Activated T-cell treated with anti-CD3 and anti-CD28 coated beads for 48 hours (primary cell): Measurements from ENCODE around the gene TNRC6A.
"Not testable (repeated sequence)": the region's sequence is repeated elsewhere in the genome, so short reads cannot be mapped to it uniquely, and the experiment has no call there.

Experiments
- DNase-seq: peaks from one replicate; pipeline ENCODE4 v3.0.0-alpha.2; 2020; ENCODE audit warnings: low read depth

Gene TNRC6A

GRCh38 chr16:24815021-24815420 is 85.6 kb downstream of the TNRC6A start:
- DNase-seq = no peak

GRCh38 chr16:24816688-24817087 is 87.2 kb downstream of the TNRC6A start:
- DNase-seq = no peak

DNA sequence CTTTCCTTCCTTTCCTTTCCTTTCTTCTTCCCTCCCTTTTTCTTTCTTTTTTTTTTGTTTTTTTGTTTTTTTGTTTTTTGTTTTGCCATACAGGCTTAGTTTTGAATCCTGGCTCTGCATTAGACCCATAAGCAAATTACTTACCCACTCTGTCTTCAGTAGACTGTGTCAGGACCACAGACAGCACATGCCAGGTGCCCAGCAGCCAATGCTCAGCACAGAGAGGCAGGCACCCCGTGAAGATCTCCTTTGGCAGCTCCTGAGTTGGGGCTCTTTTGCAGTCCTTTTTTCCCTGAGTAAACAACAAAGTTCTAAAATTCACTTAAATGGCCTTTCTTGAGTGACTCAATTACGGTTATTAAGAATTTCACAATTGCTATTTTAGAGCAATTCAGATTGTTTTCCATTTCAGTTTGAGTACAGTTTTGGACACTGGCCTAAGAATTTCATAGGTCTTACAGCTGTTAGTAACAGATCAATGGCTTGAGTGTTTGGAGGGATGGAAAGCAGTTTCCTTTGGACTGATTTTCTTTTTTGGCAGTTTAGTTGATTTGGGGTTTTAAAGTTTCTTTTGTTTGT is 90.1 kb downstream of the TNRC6A start:
- no peak for DNase-seq

- DNase-seq = no peak
Measured at GRCh38 chr16:24820522-24820921, 91.1 kb downstream of the TNRC6A start.

DNA sequence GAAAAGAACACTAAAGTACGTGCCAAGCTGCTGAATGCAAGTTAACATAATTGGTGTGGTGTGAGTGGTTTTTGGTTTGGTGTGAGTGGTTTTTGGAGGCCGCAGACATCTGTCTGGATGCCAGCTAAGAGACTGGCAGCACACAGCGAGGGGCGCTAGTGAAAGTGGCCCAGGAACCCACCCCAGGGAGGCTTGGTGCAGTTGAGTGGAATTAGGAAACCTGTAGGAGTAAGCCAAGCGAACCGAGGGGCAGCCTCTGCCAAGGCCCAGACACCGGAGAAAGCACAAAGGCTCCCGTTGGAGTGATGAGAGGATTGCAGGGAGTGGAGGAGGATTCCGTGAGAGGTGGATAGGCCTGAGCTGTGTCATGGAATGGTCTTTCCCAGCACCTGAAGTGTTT is 91.7 kb downstream of the TNRC6A start:
- DNase-seq = no peak

GRCh38 chr16:24822542-24822941 is 93.1 kb downstream of the TNRC6A start:
- DNase-seq = no peak

DNA sequence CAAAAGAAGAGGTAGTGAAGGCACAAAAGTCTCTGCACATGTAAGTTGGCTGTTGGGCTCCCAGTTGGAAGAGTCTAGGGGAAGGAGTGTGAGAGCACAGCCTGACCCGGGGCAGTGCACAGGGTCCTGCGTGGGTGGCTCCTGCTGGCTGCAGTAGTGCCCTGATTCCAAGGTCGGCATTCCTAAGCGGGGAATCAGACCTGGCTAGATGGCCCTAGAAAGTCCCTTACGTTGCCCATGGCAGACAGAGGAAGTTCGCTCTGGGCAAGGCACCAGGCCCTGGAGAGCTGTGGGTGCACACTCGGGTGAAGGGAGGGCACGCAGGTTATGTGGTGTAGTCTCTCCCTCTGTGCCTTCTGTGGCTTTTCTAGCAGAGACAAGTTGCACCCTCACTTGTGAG is 93.5 kb downstream of the TNRC6A start:
- DNase-seq = no peak

DNA sequence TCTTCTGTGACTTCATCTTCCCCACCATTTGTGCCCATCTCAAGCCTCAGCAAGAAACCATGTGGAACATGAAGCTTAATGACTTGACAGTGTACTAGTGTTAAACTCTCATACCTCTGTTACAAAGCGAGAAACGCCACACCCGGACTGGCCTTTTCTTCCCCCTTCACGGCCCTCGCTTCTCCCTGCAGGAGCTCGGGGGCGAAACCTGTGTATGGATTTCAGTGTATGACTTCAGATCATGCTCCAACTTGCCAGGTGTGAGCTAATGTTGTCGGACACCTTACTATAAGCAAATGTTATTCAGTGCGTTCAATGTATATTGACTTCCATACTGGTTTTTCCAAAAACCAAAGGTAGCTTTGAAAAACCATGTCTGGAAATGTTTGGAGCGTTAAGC is 96.2 kb downstream of the TNRC6A start:
- no peak for DNase-seq

GRCh38 chr16:24826096-24826690 is 96.7 kb downstream of the TNRC6A start:
- no peak for DNase-seq

- DNase-seq = no peak
Measured at GRCh38 chr16:24826817-24827566, 97.5 kb downstream of the TNRC6A start.

DNA sequence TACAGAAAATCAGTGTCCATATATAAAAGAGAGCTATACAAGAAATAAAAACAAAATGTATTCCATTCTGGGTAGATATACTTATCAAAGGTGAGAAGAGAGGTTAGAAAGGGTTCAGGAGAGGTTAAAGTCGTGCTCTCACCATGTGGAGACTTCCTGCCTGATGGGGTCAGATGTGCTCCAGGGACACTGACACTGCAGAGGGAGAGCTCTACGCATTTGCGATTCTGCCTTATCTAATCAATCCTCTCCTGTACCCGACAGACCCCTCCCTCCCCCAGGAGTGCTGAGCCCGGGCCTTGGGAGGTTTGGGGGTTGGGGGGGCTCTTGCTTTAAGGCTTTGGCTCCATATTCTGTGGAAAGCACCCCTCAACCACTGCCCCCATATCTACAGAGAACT is 99.7 kb downstream of the TNRC6A start:
- no peak for DNase-seq

DNA sequence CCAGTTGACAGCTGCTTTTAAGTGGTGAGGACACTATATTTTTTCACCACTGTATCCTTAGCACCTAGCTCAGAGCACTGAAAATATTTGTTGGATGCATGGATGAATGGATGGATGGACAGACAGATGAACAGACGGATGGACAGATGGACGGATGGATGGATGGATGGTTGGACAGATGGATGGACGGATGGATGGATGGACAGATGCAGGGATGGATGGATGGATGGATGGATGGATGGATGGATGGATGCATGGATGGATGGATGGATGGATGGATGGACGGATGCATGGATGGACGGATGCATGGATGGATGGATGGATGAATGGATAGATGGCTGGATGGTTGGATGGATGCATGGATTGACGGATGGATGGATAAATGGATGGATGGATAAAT is 103.9 kb downstream of the TNRC6A start:
- no peak for DNase-seq

DNA sequence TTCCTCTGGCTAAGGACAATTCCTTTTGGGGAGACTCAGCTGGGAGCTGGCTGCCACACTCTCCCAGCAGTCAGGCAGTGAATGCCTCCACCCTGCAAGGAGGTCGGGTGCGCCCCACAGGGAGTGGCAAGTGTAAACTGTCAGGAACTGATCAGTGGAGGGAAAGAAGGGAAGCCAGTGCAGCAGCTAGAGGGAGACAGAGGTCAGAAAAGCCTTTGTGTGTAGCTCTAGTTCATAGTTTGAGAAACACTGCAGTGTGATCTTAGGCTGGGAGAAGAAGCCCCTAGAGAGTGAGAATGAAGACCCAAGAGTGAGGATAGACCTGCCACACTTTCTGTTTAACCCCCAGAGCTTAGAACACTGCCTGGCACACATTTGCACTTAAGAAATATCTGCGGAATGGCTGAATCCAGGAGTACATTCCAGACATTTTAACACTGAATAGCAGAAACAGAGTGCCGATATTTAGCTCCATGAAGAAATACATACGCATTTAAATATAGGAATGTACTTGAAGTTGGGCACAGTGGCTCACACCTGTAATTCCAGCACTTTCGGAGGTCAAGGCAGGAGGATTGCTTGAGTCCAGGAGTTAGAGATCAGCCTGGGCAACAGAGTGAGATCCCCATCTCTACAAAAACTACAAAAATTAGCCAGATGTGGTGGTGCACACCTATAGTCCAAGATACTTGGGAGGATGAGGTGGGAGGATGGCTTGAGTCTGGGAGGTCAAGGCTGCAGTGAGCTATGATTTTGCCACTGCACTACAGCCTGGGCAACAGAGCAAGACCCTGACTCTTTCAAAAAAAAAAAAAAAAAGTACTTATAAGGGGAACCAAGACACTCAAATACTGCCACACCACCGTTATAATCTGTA is 105.2 kb downstream of the TNRC6A start:
- no peak for DNase-seq

GRCh38 chr16:24836836-24837235 is 107.4 kb downstream of the TNRC6A start:
- no peak for DNase-seq

DNA sequence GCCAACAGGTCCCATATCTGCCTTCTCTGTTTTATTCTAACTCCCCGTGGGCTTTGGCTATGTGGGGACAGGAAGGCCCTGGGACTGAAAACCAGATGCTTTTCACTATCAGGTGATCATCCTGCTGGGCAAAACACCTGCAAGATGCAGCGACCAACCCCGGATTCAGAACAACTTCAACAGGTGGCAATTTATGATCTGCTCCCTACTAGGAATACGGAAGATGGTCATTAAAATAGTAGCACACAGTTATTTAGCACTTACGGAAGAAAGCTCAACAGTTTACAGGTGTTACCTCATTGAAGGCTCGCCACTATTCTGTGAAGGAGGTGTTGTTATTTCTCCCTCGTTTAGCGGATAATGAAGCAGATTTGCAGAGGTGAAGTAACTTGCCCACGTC is 108.5 kb downstream of the TNRC6A start:
- DNase-seq = no peak

DNA sequence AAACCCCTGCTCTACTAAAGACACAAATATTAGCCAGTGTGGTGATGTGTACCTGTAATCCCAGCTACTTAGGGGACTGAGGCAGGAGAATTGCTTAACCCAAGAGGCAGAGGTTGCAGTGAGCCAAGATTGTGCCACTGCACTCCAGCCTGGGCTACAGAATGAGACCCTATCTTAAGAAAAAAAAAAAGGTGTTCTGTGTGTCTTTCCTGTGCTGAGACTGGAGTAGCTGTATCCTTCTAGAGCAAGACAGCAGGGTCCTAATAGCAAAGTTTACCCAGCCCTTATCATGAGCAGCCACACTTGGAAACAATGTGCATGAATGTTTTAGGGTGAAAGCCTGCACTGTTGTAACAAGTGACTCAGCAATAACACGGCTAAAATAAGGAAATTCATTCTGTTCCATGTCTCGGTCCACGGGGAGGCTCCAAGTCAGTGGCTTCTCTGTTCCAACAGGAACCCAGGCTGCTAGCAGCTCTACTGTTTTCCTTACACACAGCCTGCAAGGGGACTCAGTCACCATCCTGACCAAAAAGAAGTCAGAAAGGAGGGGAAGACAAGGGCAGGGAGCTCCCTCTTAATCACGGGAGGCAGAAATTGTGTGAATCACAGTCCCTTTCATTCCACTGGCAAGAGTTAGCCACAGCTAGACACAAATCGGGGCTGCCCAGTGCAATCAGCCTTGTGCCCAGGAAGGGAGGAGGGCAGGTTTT is 109.3 kb downstream of the TNRC6A start:
- no peak for DNase-seq

- no peak for DNase-seq
Measured at GRCh38 chr16:24839347-24839972, 110.0 kb downstream of the TNRC6A start.

GRCh38 chr16:24841291-24841690 is 111.8 kb downstream of the TNRC6A start:
- DNase-seq = no peak

GRCh38 chr16:24844101-24845030 is 114.9 kb downstream of the TNRC6A start:
- no peak for DNase-seq

GRCh38 chr16:24845031-24845365 is 115.5 kb downstream of the TNRC6A start:
- DNase-seq = not testable (repeated sequence)
